Esophagus muscularis mucosa (tissue), 4 donors: ENCODE data around the gene CSRNP3. TPM values are rescaled to one million over a fixed set of nuclear protein-coding genes. Genes with fewer than 3 reads are reported as not detected.

Experiments used
- DNase-seq: peaks from one replicate; pipeline ENCODE4 v3.0.0-alpha.2; 2017; ENCODE audit errors: extremely low spot score
- H3K27ac ChIP-seq, 4 donors: fragments of 200-600 bp; sonication (generic); replicated peaks in 1 of 4; 1 replicate in 3 of 4; 2 replicates in 1 of 4; pipeline ENCODE4 v1.5.1; 2016 to 2019; ENCODE audit warnings: mild to moderate bottlenecking in 1 of 4
- H3K27me3 ChIP-seq, 4 donors: fragments of 200-600 bp; sonication (generic); one replicate each; pipeline versions ENCODE4 v1.5.1 to v1.6.0; 2016 to 2019
- H3K36me3 ChIP-seq, 4 donors: fragments of 200-600 bp; sonication (generic); one replicate each; pipeline ENCODE4 v1.5.1; 2016 to 2019
- H3K4me1 ChIP-seq, 4 donors: fragments of 200-600 bp; sonication (generic); one replicate each; pipeline ENCODE4 v1.5.1; 2016 to 2019
- H3K4me3 ChIP-seq, 4 donors: fragments of 200-600 bp; sonication (generic); 1 replicate in 2 of 4; 2 replicates in 2 of 4; pipeline ENCODE4 v1.5.1; 2016 to 2019; ENCODE audit warnings: mild to moderate bottlenecking in 4 of 4, moderate library complexity in 1 of 4
- H3K9me3 ChIP-seq, 4 donors: fragments of 200-600 bp; sonication (generic); 1 replicate in 3 of 4; 2 replicates in 1 of 4; pipeline ENCODE4 v1.5.1; 2016 to 2019
- CTCF ChIP-seq, 3 experiments: fragments of 200-600 bp in 2 of 3; fragments of 450-650 bp in 1 of 3; sonication (generic) in 2 of 3; IDR thresholded peaks; one replicate each; pipeline ENCODE4 v1.5.1; 2017 to 2019; ENCODE audit warnings: antibody characterized with exemption in 3 of 3, mild to moderate bottlenecking in 2 of 3, moderate library complexity in 1 of 3
- EP300 ChIP-seq: sonication (generic); formaldehyde crosslinking; IDR thresholded peaks from one replicate; pipeline ENCODE4 v1.6.1; 2017; ENCODE audit warnings: antibody characterized with exemption
- POLR2A ChIP-seq: fragments of 450-650 bp; IDR thresholded peaks from one replicate; pipeline ENCODE4 v1.6.1; 2017; ENCODE audit warnings: antibody characterized with exemption, moderate library complexity, mild to moderate bottlenecking, low read depth
- POLR2AphosphoS5 ChIP-seq, 2 donors: sonication (generic); formaldehyde crosslinking; IDR thresholded peaks; one replicate each; pipeline ENCODE4 v1.6.1; 2017; ENCODE audit warnings: antibody characterized with exemption in 2 of 2
- WGBS: methylation state at CpG from one replicate; pipeline ENCODE4 v1.1.5; 2018; 5-methylcytosine and 5-hydroxymethylcytosine counted together
- intact Hi-C: fragments of 100-400 bp; cut with DNase I; formaldehyde crosslinking; loops from one replicate; pipeline ENCODE4 v1.15.1; 2023
- total RNA-seq, 4 donors: library from RNA; depleted of rRNA; stranded (reverse); fragments of >200 nt; gene quantifications; one replicate each; pipeline versions ENCODE4 v1.1.0 to v1.2.1, GENCODE V29; 2016

The CSRNP3 gene
- total RNA-seq, 4 donors from 2014 or later, result 1.8 to 4.4 (median 2.4) TPM

- intact Hi-C loops, result no loop called here
- WGBS, result 61% methylated on average over 3 of the region's 3 CpGs
- Histone ChIP-seq H3K9me3 (no peaks in the 10 kb centered on the region), H3K36me3 (no peaks in the 10 kb centered on the region), H3K4me3 (no peak overlapping the region), H3K4me1 (no peaks in the 10 kb centered on the region), H3K27ac (no peak overlapping the region), H3K27me3 (no peaks in the 10 kb centered on the region)
- DNase-seq, result no peak
- TF ChIP-seq POLR2AphosphoS5 (IDR thresholded peaks at IDR 0.05), result no peak
- TF ChIP-seq POLR2A, result no peak
- TF ChIP-seq CTCF (IDR thresholded peaks at IDR 0.05), result no peak
- TF ChIP-seq EP300, result no peak
These were observed 67.5 kb downstream of the CSRNP3 start for GRCh38 chr2:165536851-165537499.

- no peak for DNase-seq
- H3K4me3 ChIP-seq, result no peak overlapping the region
- no peaks in the 10 kb centered on the region for H3K27me3 ChIP-seq
- TF ChIP-seq POLR2AphosphoS5 (IDR thresholded peaks at IDR 0.05) (no peak), CTCF (IDR thresholded peaks at IDR 0.05) (no peak), EP300 (no peak)
- intact Hi-C loops, result no loop called here
- no peaks in the 10 kb centered on the region for H3K4me1 ChIP-seq
- no peak overlapping the region for H3K27ac ChIP-seq
- no peaks in the 10 kb centered on the region for H3K9me3 ChIP-seq
- no peaks in the 10 kb centered on the region for H3K36me3 ChIP-seq
These were observed 70.5 kb downstream of the CSRNP3 start for GRCh38 chr2:165539985-165540384.

- no peak for DNase-seq
- no peaks in the 10 kb centered on the region for H3K27me3 ChIP-seq
- intact Hi-C loops, result no loop called here
- H3K27ac ChIP-seq, result no peak overlapping the region
- WGBS, result 93% methylated on average over 2 of the region's 2 CpGs
- H3K36me3 ChIP-seq, result no peaks in the 10 kb centered on the region
- no peak for TF ChIP-seq POLR2A
- TF ChIP-seq CTCF (IDR thresholded peaks at IDR 0.05), result no peak
- TF ChIP-seq EP300, result no peak
- TF ChIP-seq POLR2AphosphoS5 (IDR thresholded peaks at IDR 0.05), result no peak
- H3K4me3 ChIP-seq, result no peak overlapping the region
- H3K4me1 ChIP-seq, result no peaks in the 10 kb centered on the region
- H3K9me3 ChIP-seq, result no peaks in the 10 kb centered on the region
These were observed 75.4 kb downstream of the CSRNP3 start for GRCh38 chr2:165544897-165545296.

- H3K27ac ChIP-seq, result no peak overlapping the region
- no peaks in the 10 kb centered on the region for H3K4me1 ChIP-seq
- no peak for DNase-seq
- no peaks in the 10 kb centered on the region for H3K9me3 ChIP-seq
- TF ChIP-seq EP300, result no peak
- TF ChIP-seq POLR2A, result no peak
- TF ChIP-seq CTCF (IDR thresholded peaks at IDR 0.05), result no peak
- no peak for TF ChIP-seq POLR2AphosphoS5 (IDR thresholded peaks at IDR 0.05)
- no peak overlapping the region for H3K4me3 ChIP-seq
- no peaks in the 10 kb centered on the region for H3K27me3 ChIP-seq
- intact Hi-C loops, result no loop called here
- no peaks in the 10 kb centered on the region for H3K36me3 ChIP-seq
These were observed 78.4 kb downstream of the CSRNP3 start for GRCh38 chr2:165547900-165548299.

GRCh38 chr2:165549619-165550018 lies 80.1 kb downstream of the CSRNP3 start:
- Histone ChIP-seq H3K9me3 (no peaks in the 10 kb centered on the region), H3K27me3 (no peaks in the 10 kb centered on the region), H3K36me3 (no peaks in the 10 kb centered on the region), H3K4me1 (no peaks in the 10 kb centered on the region), H3K27ac (no peak overlapping the region), H3K4me3 (no peak overlapping the region)
- 80% methylated on average over 1 of the region's 1 CpG for WGBS
- intact Hi-C loops, result no loop called here
- no peak for DNase-seq
- no peak for TF ChIP-seq EP300
- no peak for TF ChIP-seq CTCF (IDR thresholded peaks at IDR 0.05)
- no peak for TF ChIP-seq POLR2A
- no peak for TF ChIP-seq POLR2AphosphoS5 (IDR thresholded peaks at IDR 0.05)
